GM12872 (cell line): ENCODE measurements around the gene TRIM47.

Experiments used
- TF ChIP-seq, protein P1 (sequence below): IDR thresholded peaks from 3 replicates; pipeline ENCODE4 v1.5.1; 2011; ENCODE audit warnings: low read depth, mild to moderate bottlenecking, low read length, moderate library complexity; ENCODE audit not compliant: insufficient read depth

Gene TRIM47

DNA sequence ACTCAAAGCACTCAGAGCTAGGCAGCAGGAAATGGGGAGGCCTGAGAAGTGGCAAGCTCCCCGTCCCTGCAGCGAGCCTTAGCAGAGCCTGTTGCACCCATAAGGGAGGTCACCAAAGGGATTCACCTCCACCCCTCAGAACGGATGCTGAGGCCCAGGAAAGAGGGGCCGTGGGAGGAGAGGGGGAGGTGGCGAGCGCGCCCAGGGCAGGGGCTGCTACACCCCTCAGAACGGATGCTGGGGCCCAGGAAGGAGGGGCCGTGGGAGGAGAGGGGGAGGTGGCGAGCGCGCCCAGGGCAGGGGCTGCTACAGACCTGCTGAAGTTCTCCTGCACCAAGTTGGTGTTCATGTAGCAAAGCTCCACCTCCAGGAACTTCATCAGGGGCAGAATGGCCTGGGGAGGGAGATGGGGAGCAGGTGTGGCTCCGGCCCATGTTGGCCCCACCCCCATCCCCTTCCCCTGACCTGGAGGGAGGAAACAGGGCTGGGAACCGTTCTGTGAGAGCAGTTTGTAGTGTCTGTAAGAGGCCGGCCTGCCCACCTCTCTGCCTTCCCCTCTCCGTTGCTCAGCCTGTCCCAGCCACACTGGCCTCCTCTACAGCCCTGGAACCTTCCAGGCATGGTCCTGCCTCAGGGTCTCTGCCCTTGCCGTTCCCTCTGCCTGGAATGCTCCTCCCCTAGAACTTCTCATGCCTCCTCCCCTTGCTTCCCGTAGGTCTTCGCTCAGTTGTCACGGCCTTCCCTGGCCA, 45.6 kb downstream of the TRIM47 start:
- TF ChIP-seq, protein P1, sequence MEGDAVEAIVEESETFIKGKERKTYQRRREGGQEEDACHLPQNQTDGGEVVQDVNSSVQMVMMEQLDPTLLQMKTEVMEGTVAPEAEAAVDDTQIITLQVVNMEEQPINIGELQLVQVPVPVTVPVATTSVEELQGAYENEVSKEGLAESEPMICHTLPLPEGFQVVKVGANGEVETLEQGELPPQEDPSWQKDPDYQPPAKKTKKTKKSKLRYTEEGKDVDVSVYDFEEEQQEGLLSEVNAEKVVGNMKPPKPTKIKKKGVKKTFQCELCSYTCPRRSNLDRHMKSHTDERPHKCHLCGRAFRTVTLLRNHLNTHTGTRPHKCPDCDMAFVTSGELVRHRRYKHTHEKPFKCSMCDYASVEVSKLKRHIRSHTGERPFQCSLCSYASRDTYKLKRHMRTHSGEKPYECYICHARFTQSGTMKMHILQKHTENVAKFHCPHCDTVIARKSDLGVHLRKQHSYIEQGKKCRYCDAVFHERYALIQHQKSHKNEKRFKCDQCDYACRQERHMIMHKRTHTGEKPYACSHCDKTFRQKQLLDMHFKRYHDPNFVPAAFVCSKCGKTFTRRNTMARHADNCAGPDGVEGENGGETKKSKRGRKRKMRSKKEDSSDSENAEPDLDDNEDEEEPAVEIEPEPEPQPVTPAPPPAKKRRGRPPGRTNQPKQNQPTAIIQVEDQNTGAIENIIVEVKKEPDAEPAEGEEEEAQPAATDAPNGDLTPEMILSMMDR: no peak

DNA sequence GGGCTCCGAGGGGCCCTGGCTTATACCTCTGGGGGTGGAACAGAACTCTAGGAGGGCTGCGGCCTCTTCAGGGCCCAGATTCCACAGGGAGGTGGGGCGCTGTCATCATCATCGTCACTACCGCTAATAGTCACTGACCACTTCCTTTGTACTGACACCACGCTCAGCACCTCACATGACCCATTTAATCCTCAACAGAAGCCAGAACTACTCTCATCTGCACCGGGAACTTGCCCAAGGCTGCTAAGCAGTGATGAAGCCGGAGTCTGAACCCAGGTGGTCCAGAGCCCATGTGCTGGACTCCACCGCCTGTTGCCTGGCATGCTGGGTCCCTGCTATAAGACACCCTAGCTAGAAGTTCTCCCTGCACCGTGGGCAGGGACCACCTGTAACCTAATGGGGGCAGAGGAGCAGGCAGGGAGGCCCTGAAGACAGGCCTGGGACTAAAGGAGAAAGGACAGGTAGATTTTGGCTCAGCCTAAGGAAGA, 46.2 kb downstream of the TRIM47 start:
- TF ChIP-seq, protein P1: no peak

DNA sequence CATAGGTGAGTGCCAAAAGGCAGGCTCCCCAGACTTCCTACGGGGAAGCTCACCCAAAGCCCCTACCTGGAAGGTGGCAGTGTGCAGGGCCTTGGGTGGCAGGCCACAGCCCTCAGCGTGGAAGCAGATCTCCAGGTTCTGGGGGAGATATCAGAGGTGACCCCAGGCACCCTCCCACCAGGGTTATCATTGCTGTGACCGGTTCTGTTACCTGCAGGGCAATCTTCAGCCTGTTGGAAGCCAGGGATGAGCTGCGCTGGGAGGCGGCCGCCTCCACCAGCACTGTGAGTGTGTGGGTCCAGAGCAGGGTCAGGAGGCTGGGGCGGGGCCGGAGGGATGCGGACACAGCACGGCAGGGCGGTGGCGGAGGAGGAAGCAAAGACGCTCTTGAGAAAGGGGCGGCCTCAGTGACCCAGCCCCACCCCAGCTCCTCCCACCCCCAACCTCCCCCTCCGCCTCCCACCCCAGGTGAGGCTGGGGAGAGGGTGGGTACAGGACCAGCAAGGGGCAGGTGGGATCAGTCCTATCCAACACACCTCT, 47.3 kb downstream of the TRIM47 start:
- TF ChIP-seq, protein P1: no peak

DNA sequence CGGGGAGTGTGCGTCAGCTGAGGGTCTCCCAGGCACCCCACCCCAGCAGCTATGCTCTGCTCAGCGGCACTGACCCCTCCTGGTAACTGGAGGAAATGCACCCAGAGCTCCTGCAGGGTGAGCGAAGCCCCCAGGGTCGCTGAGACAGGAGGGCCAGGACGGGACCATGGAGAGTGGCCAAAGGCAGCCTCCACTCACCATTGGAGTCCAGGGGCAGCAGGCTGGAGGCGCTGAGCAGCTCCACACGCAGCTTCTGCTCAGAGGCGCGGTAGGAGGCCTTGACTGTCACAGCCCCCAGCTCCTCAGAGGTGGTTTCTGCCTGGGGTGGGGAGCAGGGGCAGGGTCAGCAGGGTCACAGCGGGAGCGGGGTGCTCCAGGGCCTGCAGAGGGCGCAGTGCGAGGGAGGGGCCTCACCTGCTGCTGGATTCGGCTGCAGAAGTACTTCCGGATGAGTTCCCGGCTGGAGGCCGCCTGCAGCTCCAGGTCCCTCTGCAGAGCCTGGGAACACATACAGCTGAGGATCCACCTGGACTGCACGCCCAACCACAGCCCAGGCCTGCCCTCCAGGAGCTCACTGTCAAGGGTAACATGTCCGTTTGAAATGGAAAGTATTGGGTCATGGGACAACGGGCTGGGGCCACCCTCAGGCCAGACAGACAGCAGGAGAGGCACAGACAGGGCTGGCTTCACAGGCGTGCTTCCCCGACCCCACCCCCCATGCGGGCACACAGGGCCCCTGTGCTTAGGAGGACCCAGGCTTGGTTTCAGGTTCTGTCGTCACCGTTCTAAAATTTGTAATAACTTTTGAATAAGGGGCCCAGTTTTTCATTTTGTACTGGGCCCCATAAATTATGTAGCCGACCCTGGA, 48.0 kb downstream of the TRIM47 start:
- TF ChIP-seq, protein P1: peak; percentile 75

DNA sequence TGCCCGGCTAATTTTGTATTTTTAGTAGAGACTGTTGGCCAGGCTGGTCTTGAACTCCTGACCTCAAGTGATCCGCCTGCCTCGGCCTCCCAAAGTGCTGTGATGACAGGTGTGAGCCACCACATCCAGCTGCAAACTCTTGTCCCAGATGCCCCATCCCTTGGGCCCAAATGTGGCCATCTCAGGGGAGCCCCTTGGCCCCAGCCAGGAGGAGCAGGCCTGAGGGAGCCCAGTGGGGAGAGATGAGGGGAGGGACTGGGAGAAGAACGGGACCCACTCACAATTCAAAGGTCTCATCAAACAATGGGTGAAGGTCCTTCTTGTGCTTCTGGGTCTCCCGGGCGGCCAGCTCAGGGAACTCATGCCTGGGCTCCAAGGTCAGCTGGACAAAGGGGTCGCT, 48.6 kb downstream of the TRIM47 start:
- TF ChIP-seq, protein P1: no peak

DNA sequence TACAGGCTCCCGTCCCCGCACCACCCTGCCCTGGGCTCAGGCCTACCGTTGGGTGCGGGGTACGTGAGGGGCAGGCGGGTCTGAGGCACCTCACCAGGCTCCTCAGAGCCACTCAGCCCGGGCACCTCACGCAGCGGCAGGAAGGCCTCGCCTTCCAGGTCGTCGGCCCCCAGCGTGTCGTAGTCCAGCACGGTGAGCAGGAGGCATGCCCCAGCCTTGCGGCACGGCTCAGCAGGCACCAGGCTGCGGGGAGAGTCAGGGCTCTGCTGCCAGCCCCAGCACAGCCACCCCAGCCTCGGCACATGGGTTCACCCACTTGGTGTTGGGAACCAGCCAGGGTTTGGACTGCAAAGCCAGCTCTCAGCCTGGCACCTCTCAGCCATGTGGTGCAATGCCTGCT, 49.6 kb downstream of the TRIM47 start:
- TF ChIP-seq, protein P1: no peak

DNA sequence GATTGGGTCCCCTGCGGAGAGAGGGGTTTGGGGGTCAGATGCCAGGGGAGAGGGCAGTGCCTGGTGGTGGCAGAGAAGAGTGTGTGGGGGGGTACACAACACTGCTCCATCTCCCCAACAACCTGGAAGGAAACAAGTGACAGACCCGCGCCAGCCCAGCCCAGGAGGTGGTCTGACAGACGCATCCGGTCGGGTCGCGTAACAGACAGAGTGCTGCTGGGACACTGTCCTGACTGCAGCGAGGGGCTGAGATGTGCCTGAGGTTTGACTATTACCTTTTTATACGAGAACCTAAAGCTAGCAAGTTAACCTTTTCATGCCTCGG, 50.3 kb downstream of the TRIM47 start:
- TF ChIP-seq, protein P1: no peak
